ENCODE results near the gene LBP.

The LBP gene

GRCh38 chr20:38402816-38403215 is 56.5 kb downstream of the LBP start:
- DNase-seq: no peak

GRCh38 chr20:38404016-38404415 is 57.7 kb downstream of the LBP start:
- DNase-seq: no peak

DNA sequence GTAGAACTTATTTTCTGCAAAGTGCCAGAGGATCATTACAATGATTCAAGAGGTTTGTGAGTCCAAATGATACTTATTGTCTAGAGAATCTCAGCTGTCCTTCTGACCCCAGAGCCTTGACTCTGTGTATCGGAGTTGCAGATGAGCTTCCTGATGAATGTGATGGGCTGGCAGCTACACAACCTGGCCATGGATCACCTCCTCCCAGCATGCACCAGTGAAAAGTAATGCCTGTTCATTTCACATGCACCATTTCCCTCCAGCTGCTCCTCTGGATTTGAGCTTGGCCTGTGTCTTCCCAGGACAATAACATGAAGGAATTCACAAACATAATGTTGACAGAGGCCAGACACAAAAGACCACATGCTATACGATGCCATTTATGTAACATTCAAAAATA is 58.9 kb downstream of the LBP start:
- DNase-seq: no peak

- no peak for DNase-seq
These were observed 60.2 kb downstream of the LBP start for GRCh38 chr20:38406476-38406875.

DNA sequence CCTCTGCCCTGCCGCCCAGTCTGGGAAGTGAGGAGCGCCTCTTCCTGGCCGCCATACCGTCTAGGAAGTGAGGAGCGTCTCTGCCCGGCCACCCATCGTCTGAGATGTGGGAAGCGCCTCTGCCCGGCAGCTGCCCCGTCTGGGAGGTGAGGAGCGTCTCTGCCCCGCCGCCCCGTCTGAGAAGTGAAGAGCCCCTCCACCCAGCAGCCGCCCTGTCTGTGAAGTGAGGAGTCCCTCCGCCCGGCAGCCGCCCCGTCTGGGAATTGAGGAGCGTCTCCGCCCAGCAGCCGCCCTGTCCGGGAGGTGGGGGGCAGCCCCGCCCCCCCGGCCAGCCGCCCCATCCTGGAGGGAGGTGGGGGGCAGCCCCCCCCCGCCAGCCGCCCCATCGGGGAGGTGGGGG is 61.0 kb downstream of the LBP start:
- no peak for DNase-seq

DNA sequence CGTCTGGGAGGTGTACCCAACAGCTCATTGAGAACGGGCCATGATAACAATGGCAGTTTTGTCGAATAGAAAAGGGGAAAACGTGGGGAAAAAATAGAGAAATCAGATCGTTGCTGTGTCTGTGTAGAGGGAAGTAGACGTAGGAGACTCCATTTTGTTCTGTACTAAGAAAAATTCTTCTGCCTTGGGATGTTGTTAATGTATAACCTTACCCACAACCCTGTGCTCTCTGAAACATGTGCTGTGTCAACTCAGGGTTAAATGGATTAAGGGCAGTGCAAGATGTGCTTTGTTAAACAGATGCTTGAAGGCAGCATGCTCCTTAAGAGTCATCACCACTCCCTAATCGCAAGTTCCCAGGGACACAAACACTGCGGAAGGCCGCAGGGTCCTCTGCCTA is 61.5 kb downstream of the LBP start:
- peak in 1 of 2 experiments; percentile 40 for DNase-seq

GRCh38 chr20:38412877-38413577 is 66.7 kb downstream of the LBP start:
- DNase-seq: no peak

- DNase-seq: no peak
These were observed 68.6 kb downstream of the LBP start for GRCh38 chr20:38414769-38415450.

GRCh38 chr20:38418509-38419204 is 72.4 kb downstream of the LBP start:
- peak; percentile 94 to 98 for DNase-seq

DNA sequence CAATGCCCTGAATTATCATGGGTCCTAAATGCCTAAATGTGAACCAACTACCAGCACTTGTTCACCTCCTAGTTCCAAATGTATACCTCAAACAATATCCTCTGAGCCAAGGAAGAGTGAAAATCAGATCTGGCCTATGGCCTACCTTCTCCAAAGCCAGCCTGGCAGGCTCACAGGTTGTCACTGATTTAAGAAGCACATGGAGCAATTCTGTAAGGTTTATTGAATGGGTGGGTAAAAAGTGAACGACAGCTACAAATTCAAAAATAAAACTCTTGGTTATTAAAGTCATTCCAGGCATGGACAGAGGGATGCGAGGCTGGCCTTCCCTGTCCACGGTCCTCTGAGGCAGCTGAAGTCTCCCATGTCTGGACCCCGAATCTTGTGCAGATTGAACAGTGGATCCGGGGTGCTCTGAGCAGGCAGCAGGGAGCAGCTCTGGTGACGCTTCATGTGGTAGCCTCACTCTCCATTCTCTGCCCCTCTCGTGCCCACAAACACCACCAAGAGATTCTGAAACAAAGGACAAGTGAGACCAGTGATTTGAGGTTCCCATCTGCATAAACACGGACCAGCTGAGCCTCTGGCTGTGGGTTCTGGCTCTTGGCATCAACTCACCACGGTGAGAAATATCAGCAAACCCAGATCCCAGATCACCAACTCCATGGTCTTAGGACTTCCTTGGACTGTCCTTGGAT is 74.3 kb downstream of the LBP start:
- no peak for DNase-seq

DNA sequence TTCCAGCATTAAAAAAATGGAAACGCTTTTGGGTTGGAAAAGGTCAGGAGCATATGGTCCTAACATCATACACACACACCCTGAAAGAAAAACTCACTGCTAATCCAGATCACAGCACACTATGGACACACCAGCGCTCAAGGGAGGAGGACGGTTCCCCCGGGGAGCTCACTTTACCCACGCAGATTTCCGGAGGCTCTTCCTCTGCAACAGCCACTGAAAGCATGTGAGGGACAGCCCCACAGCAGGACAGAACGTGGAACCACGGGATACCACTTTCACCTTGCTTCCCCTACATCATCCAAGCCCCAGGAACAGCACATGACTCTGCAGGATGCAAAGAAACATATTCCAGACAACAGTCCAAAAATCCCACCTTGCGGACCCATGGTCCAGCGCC is 75.6 kb downstream of the LBP start:
- DNase-seq: no peak

DNA sequence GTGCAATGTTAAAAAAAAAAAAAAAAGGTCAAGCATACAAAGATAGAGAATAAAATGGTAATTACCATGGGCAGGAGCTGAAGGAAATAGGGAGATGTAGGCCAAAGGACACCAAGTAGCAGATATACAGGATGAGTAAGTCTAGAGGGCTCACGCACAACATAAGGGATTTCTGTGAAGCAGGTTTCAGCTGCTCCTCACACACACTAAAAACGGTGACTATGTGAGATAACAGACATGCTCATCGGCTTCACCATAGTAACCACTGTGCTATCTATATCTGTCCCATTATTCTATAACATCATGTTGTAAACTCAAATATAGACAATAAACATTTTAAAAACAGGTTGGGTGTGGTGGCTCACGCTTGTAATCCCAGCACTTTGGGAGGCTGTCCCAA is 77.3 kb downstream of the LBP start:
- DNase-seq: no peak

GRCh38 chr20:38424401-38424800 is 78.1 kb downstream of the LBP start:
- DNase-seq: no peak

DNA sequence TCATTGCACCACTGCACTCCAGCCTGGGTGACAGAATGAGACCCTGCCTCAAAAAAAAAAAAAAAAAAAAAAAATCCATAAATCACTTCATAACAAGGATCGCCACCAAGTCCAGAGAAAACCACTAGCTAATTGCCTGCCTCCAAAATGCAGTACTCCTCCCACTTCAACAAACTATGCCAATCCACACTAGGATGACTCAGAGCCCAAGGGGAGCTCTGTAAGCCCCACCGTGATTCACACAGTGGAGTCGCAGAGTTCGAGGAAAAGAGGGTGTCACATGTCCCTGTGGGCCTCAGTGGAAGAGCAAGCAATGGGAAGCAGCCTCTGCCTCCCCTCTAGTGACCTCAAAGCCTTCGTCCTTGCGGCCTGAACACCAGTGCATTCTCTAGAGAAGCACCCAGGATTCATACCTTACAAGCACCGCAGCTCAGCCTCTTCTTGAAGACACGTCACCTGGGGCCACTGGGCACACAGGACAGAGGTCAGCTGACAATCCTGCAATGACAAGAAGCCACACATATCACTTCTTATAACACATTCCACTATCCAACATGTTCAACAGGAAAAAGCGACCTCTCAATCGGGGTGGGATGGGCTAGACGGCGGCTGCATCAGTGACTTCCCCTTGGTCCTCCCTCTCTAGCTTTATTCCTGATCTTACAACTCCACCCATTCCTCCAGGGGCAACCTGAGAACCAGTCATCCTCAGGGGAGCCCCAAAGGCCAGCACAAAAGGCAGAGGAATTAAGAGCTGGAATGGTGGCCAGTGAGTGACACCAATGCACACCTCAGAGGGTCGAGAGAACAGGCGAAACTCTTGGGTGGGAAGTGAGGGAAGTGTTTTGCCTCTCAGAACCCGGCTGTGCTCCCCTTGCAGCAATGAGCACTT is 80.0 kb downstream of the LBP start:
- no peak for DNase-seq
